ENCODE data around the gene IL10.
A peak's percentile ranks its signal among the peaks of the same experiment; 100 is the strongest.
"Not testable (repeated sequence)": the region's sequence is repeated elsewhere in the genome, so short reads cannot be mapped to it uniquely, and the experiment has no call there.

Gene IL10

GRCh38 chr1:206762741-206763364, 9.4 kb downstream of the IL10 start:
- DNase-seq: not testable (repeated sequence)

GRCh38 chr1:206761159-206761768, 11.0 kb downstream of the IL10 start:
- DNase-seq: no peak

GRCh38 chr1:206760590-206760989, 11.7 kb downstream of the IL10 start:
- no peak for DNase-seq

- DNase-seq: no peak
Measured at GRCh38 chr1:206757524-206758266, 14.6 kb downstream of the IL10 start.

GRCh38 chr1:206754011-206754410, 18.3 kb downstream of the IL10 start:
- no peak for DNase-seq

GRCh38 chr1:206753141-206753540, 19.2 kb downstream of the IL10 start:
- DNase-seq: no peak

GRCh38 chr1:206752481-206752880, 19.8 kb downstream of the IL10 start:
- DNase-seq: no peak

GRCh38 chr1:206751891-206752290, 20.4 kb downstream of the IL10 start:
- DNase-seq: no peak

- DNase-seq: no peak
Measured at GRCh38 chr1:206748348-206749030, 23.8 kb downstream of the IL10 start.

- DNase-seq: no peak
Measured at GRCh38 chr1:206745301-206745700, 27.0 kb downstream of the IL10 start.

- DNase-seq: no peak
Measured at GRCh38 chr1:206744683-206745082, 27.6 kb downstream of the IL10 start.

GRCh38 chr1:206742719-206743383, 29.4 kb downstream of the IL10 start:
- DNase-seq: no peak

GRCh38 chr1:206741142-206741701, 31.1 kb downstream of the IL10 start:
- no peak for DNase-seq

- no peak for DNase-seq
Measured at GRCh38 chr1:206739411-206740076, 32.8 kb downstream of the IL10 start.

- no peak for DNase-seq
Measured at GRCh38 chr1:206738370-206739366, 33.6 kb downstream of the IL10 start.

- no peak for DNase-seq
Measured at GRCh38 chr1:206737729-206738201, 34.5 kb downstream of the IL10 start.

- DNase-seq: no peak
Measured at GRCh38 chr1:206736878-206737728, 35.2 kb downstream of the IL10 start.

GRCh38 chr1:206735553-206736031, 36.7 kb downstream of the IL10 start:
- no peak for DNase-seq

- DNase-seq: peak; percentile 14
Measured at GRCh38 chr1:206734499-206735142, 37.7 kb downstream of the IL10 start.
